B cell (primary cell): ENCODE results near the gene MRPL19. TPM values are rescaled to one million over a fixed set of nuclear protein-coding genes. Genes with fewer than 3 reads are reported as not detected.

Source experiments
- ATAC-seq: fragments of 200-7000 bp; cut with Tn5 transposase; one replicate; pipeline ENCODE4 v1.10.0; 2021; ENCODE audit warnings: low read depth, mild to moderate bottlenecking, moderate number of reproducible peaks, moderate library complexity
- CTCF ChIA-PET: fragments of 350-600 bp; sonication (Branson Sonifier 250); formaldehyde crosslinking; loops from one replicate; lab custom pipeline; 2021; ENCODE audit warnings: antibody characterized with exemption, inconsistent platforms; lab: Charles Lee
- POLR2A ChIA-PET: fragments of 350-600 bp; sonication (Branson Sonifier 250); formaldehyde crosslinking; loops from one replicate; lab custom pipeline; 2021; ENCODE audit warnings: antibody characterized with exemption; lab: Charles Lee
- DNase-seq: peaks from one replicate; pipeline ENCODE4 v3.0.0; 2013
- H2AFZ ChIP-seq: 2 replicates; pipeline ENCODE4 v1.6.1; 2012; ENCODE audit warnings: mild to moderate bottlenecking, low read depth, low read length; ENCODE audit not compliant: insufficient read depth, poor library complexity, severe bottlenecking
- H3K27ac ChIP-seq, 2 donors: 1 replicate in 1 of 2; 2 replicates in 1 of 2; pipeline ENCODE4 v1.5.1; 2012 to 2013; ENCODE audit warnings: low read length in 2 of 2, mild to moderate bottlenecking in 2 of 2, moderate library complexity in 1 of 2
- H3K27me3 ChIP-seq, 4 experiments: fragments of 200-600 bp in 1 of 4; sonication (generic) in 1 of 4; replicated peaks in 1 of 4; 1 replicate in 2 of 4; 2 replicates in 2 of 4; pipeline versions ENCODE4 v1.6.1 to v1.7.0; 2013 to 2016; ENCODE audit warnings: low read length in 3 of 4, mild to moderate bottlenecking in 2 of 4, mixed read lengths in 1 of 4, moderate library complexity in 1 of 4; ENCODE audit not compliant: insufficient read depth in 4 of 4, control insufficient read depth in 3 of 4; ENCODE audit errors: control extremely low read depth in 1 of 4
- H3K36me3 ChIP-seq, 2 experiments: replicated peaks in 1 of 2; 1 replicate in 1 of 2; 2 replicates in 1 of 2; pipeline versions ENCODE4 v1.6.1 to v1.7.1; 2013; ENCODE audit warnings: low read length in 1 of 2; ENCODE audit not compliant: insufficient read depth in 2 of 2, control insufficient read depth in 1 of 2; ENCODE audit errors: control extremely low read depth in 1 of 2, extremely low read depth in 1 of 2
- H3K4me1 ChIP-seq, 2 donors: fragments of 200-600 bp in 1 of 2; sonication (generic) in 1 of 2; 1 replicate in 1 of 2; 2 replicates in 1 of 2; pipeline versions ENCODE4 v1.5.1 to v1.6.1; 2013 to 2017; ENCODE audit warnings: low read length in 2 of 2; ENCODE audit not compliant: control insufficient read depth in 2 of 2, insufficient read depth in 2 of 2
- H3K4me2 ChIP-seq: replicated peaks from 2 replicates; pipeline ENCODE3; 2012; ENCODE audit warnings: mild to moderate bottlenecking, low read depth, low read length; ENCODE audit not compliant: poor library complexity, severe bottlenecking
- H3K4me3 ChIP-seq, 5 experiments: fragments of 200-600 bp in 1 of 5; sonication (generic) in 1 of 5; 1 replicate in 3 of 5; 2 replicates in 2 of 5; pipeline versions ENCODE4 v1.5.1 to v1.7.0; 2011 to 2016; ENCODE audit warnings: low read length in 4 of 5, mild to moderate bottlenecking in 4 of 5, low read depth in 2 of 5, control low read depth in 1 of 5, moderate library complexity in 1 of 5; ENCODE audit not compliant: insufficient read depth in 1 of 5; ENCODE audit errors: control extremely low read depth in 1 of 5, extremely low read depth in 1 of 5
- H3K79me2 ChIP-seq: fragments of 200-600 bp; sonication (generic); one replicate; pipeline ENCODE4 v1.6.0; 2016; ENCODE audit warnings: low read length; ENCODE audit not compliant: control insufficient read depth, insufficient read depth
- H3K9ac ChIP-seq: fragments of 200-600 bp; sonication (generic); 2 replicates; pipeline ENCODE4 v1.6.1; 2017; ENCODE audit warnings: mild to moderate bottlenecking, low read length, moderate library complexity
- H3K9me3 ChIP-seq, 3 donors: one replicate each; pipeline versions ENCODE4 v1.6.1 to v1.7.1; 2013; ENCODE audit warnings: low read length in 2 of 3; ENCODE audit not compliant: control insufficient read depth in 2 of 3, insufficient read depth in 1 of 3; ENCODE audit errors: control extremely low read depth in 1 of 3
- H4K20me1 ChIP-seq: 2 replicates; pipeline ENCODE4 v1.6.0; 2012; ENCODE audit warnings: mild to moderate bottlenecking, low read length; ENCODE audit not compliant: insufficient read depth, control insufficient read depth, poor library complexity, severe bottlenecking
- H3K27ac Mint-ChIP-seq: one replicate; pipeline ENCODE4 v1.8.0; 2021; ENCODE audit warnings: mixed read lengths
- H3K27me3 Mint-ChIP-seq: one replicate; pipeline ENCODE4 v1.8.0; 2021; ENCODE audit warnings: mixed read lengths
- H3K4me1 Mint-ChIP-seq: one replicate; pipeline ENCODE4 v1.8.0; 2021; ENCODE audit warnings: mixed read lengths
- H3K4me3 Mint-ChIP-seq: one replicate; pipeline ENCODE4 v1.8.0; 2021; ENCODE audit warnings: mixed read lengths
- H3K9me3 Mint-ChIP-seq: one replicate; pipeline ENCODE4 v1.8.0; 2022; ENCODE audit warnings: mixed read lengths; ENCODE audit not compliant: insufficient read depth
- EZH2 ChIP-seq: IDR thresholded peaks from 2 replicates; pipeline ENCODE4 v1.6.1; 2012; ENCODE audit warnings: borderline replicate concordance, low read depth, mild to moderate bottlenecking, moderate library complexity, low read length; ENCODE audit not compliant: insufficient read depth, poor library complexity, severe bottlenecking
- WGBS: methylation state at CpG from one replicate; pipeline ENCODE4 v1.1.5; 2013; ENCODE audit warnings: missing lambda C conversion rate; ENCODE audit not compliant: insufficient coverage; 5-methylcytosine and 5-hydroxymethylcytosine counted together
- intact Hi-C: fragments of 100-400 bp; cut with micrococcal nuclease; formaldehyde crosslinking; loops from one replicate; pipeline ENCODE4 v1.10.0; 2022
- polyA plus RNA-seq: library from polyadenylated mRNA; depleted of rRNA; stranded (reverse); fragments of >200 nt; gene quantifications from 2 replicates; pipeline ENCODE4 v1.2.3, GENCODE V29; 2012
- total RNA-seq, 2 donors: library from RNA; stranded (reverse); fragments of 120-200 nt in 1 of 2; gene quantifications; 1 replicate in 1 of 2; 2 replicates in 1 of 2; pipeline versions ENCODE4 v1.2.3 to v1.2.4, GENCODE V29; 2013 to 2022
- TF ChIP-seq, protein P1 (sequence below): fragments of 200-600 bp; IDR thresholded peaks from one replicate; pipeline ENCODE4 v1.8.0; 2022; ENCODE audit warnings: antibody characterized with exemption, mild to moderate bottlenecking

The MRPL19 gene
- total and polyA plus RNA-seq, 2 donors (not counting 1 experiment from before 2014, with no cell fraction given) = 3.4 to 28.4 TPM

DNA sequence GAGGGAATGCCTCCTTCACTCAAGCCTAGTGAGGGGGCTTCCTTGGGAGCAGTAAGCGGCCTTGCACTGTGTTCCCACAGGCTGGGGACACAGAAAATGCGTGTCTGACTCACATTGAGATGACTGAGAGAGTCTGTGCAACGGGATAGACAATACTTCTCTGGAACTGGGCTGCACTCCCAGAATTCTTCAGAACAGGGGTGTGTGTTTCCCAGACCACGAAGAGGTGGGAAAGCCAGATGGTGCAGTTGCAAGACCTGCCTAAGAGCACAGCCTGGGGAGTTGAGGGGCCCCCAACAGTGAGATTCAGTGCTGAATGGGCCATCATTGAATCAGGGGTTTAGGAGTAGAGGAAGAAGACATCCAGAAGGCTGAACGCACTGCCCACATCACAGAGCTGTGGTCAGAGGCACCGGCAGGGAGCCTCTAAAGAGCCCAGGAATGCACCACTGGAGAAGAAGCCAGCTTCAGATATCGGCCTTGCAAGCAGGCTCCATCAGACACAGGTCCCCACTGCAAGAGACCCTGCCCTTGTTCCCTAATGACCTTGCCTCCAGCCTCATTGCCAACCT lies 36.6 kb upstream of the MRPL19 start:
- H3K4me1 ChIP-seq = peaks cover 4% of the 10 kb centered on the region in 2 donors
- DNase-seq (no peak), ATAC-seq (no peak)
- H3K36me3 ChIP-seq = no peaks in the 10 kb centered on the region
- TF ChIP-seq, protein P1, sequence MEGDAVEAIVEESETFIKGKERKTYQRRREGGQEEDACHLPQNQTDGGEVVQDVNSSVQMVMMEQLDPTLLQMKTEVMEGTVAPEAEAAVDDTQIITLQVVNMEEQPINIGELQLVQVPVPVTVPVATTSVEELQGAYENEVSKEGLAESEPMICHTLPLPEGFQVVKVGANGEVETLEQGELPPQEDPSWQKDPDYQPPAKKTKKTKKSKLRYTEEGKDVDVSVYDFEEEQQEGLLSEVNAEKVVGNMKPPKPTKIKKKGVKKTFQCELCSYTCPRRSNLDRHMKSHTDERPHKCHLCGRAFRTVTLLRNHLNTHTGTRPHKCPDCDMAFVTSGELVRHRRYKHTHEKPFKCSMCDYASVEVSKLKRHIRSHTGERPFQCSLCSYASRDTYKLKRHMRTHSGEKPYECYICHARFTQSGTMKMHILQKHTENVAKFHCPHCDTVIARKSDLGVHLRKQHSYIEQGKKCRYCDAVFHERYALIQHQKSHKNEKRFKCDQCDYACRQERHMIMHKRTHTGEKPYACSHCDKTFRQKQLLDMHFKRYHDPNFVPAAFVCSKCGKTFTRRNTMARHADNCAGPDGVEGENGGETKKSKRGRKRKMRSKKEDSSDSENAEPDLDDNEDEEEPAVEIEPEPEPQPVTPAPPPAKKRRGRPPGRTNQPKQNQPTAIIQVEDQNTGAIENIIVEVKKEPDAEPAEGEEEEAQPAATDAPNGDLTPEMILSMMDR = no peak
- TF ChIP-seq EZH2 = no peak
- CTCF ChIA-PET = interaction anchor here (0.8 to 2.4 kb wide), 9 partner anchors 11 to 691 kb away, joined by 3 to 13 read pairs (median 4); partner anchors contain the start of gene TACR1
- POLR2A ChIA-PET = no interaction called here
- Mint-ChIP-seq H3K9me3 (no peaks in the 10 kb centered on the region), H3K27me3 (peaks cover 57% of the 10 kb centered on the region), H3K4me3 (no peak overlapping the region), H3K4me1 (peaks cover 5% of the 10 kb centered on the region), H3K27ac (no peak overlapping the region)
- no peak overlapping the region for H3K4me3 ChIP-seq
- H3K4me2 ChIP-seq = no peak overlapping the region
- no peak overlapping the region for H2AFZ ChIP-seq
- no peak overlapping the region for H3K27ac ChIP-seq
- H4K20me1 ChIP-seq = no peaks in the 10 kb centered on the region
- no peaks in the 10 kb centered on the region for H3K79me2 ChIP-seq
- H3K9me3 ChIP-seq = peaks cover 0 to 6% (median 0%) of the 10 kb centered on the region in 3 donors
- 70% methylated on average over 7 of the region's 7 CpGs for WGBS
- no peak overlapping the region for H3K9ac ChIP-seq
- peaks cover 0 to 40% (median 14%) of the 10 kb centered on the region in 4 experiments for H3K27me3 ChIP-seq
- intact Hi-C loops = loop anchor here (1.0 to 10.0 kb wide), 4 partner anchors 405 to 690 kb away; no protein-coding TSS in a partner anchor

DNA sequence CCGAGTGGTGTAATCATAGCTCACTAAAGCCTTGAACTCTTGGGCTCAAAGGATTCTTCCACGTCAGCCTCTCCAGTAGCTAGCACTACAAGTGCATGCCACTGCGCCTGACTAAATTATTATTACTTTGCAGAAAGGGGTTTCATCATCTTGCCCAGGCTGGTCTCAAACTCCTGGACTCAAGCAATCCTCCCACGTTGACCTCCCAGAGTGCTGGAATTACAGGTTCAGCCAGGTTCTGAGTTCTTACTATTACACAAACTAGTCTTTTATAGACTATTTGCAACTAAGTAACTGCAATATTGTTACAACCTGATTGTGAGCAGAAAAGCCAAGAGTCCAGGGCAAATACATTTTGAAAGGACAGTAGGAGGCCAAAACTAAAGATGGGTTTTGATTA lies 35.9 kb upstream of the MRPL19 start:
- Histone ChIP-seq H2AFZ (no peak overlapping the region), H3K4me1 (peaks cover 4% of the 10 kb centered on the region in 2 donors), H3K27ac (no peak overlapping the region), H3K79me2 (no peaks in the 10 kb centered on the region), H3K36me3 (no peaks in the 10 kb centered on the region), H3K9ac (no peak overlapping the region), H3K9me3 (peaks cover 0 to 6% (median 0%) of the 10 kb centered on the region in 3 donors), H3K27me3 (peaks cover 0 to 34% (median 14%) of the 10 kb centered on the region in 4 experiments), H3K4me2 (no peak overlapping the region), H3K4me3 (no peak overlapping the region), H4K20me1 (no peaks in the 10 kb centered on the region)
- WGBS = 88% methylated on average over 4 of the region's 4 CpGs
- ChIA-PET CTCF (interaction anchor here (1.0 to 1.5 kb wide), 5 partner anchors 14 to 692 kb away, joined by 3 to 11 read pairs (median 3); partner anchors contain the start of gene TACR1), POLR2A (no interaction called here)
- TF ChIP-seq, protein P1 = no peak
- peaks cover 54% of the 10 kb centered on the region for H3K27me3 Mint-ChIP-seq
- intact Hi-C loops = no loop called here
- ATAC-seq (no peak), DNase-seq (no peak)
- no peak overlapping the region for H3K4me3 Mint-ChIP-seq
- H3K9me3 Mint-ChIP-seq = no peaks in the 10 kb centered on the region
- no peak overlapping the region for H3K27ac Mint-ChIP-seq
- peaks cover 5% of the 10 kb centered on the region for H3K4me1 Mint-ChIP-seq
